Progenitor cell of endocrine pancreas (in vitro differentiated cells): ENCODE results near the gene NEBL. TPM values are rescaled to one million over a fixed set of nuclear protein-coding genes. Genes with fewer than 3 reads are reported as not detected.

ENCODE experiments used
- DNase-seq: peaks from one replicate; pipeline ENCODE4 v3.0.0; 2021; ENCODE audit warnings: low spot score; ENCODE audit not compliant: unreplicated experiment
- H3K27ac Mint-ChIP-seq: 2 replicates; pipeline ENCODE4 v1.8.0; 2021; ENCODE audit warnings: mild to moderate bottlenecking, moderate library complexity, mixed read lengths
- H3K27me3 Mint-ChIP-seq: 2 replicates; pipeline ENCODE4 v1.8.0; 2021; ENCODE audit warnings: mixed read lengths
- H3K36me3 Mint-ChIP-seq: 2 replicates; pipeline ENCODE4 v1.8.0; 2022; ENCODE audit warnings: mixed read lengths; ENCODE audit not compliant: insufficient read depth
- H3K4me1 Mint-ChIP-seq: 2 replicates; pipeline ENCODE4 v1.8.0; 2021; ENCODE audit warnings: low read depth, mixed read lengths
- H3K4me3 Mint-ChIP-seq: 2 replicates; pipeline ENCODE4 v1.8.0; 2021; ENCODE audit warnings: low read depth, mild to moderate bottlenecking, moderate library complexity, mixed read lengths
- H3K9me3 Mint-ChIP-seq: 2 replicates; pipeline ENCODE4 v1.8.0; 2021; ENCODE audit warnings: low read depth, mixed read lengths
- CTCF ChIP-seq: fragments of 200-600 bp; sonication (generic); IDR thresholded peaks from one replicate; pipeline ENCODE4 v1.5.0; 2021; ENCODE audit warnings: antibody characterized with exemption, mild to moderate bottlenecking; ENCODE audit not compliant: unreplicated experiment
- total RNA-seq: library from RNA; stranded (reverse); gene quantifications from 2 replicates; pipeline ENCODE4 v1.2.1, GENCODE V29; 2021

NEBL gene
- total RNA-seq, 1 donor from 2014 or later, result 13.2 TPM

- H3K27ac Mint-ChIP-seq, result no peak overlapping the region
- no peak for DNase-seq
- H3K36me3 Mint-ChIP-seq, result no peaks in the 10 kb centered on the region
- H3K4me1 Mint-ChIP-seq, result no peaks in the 10 kb centered on the region
- no peaks in the 10 kb centered on the region for H3K27me3 Mint-ChIP-seq
- peaks cover 8% of the 10 kb centered on the region for H3K9me3 Mint-ChIP-seq
- TF ChIP-seq CTCF, result no peak
- H3K4me3 Mint-ChIP-seq, result no peak overlapping the region
Observed at GRCh38 chr10:20737107-20737506, 160.0 kb downstream of the NEBL start.
